ENCODE data around the gene FOXL2.

- TF ChIP-seq CTCF (IDR thresholded peaks at IDR 0.05), result no peak
- TF ChIP-seq POLR2A (IDR thresholded peaks at IDR 0.05), result no peak
- no peak for TF ChIP-seq POLR2AphosphoS5 (IDR thresholded peaks at IDR 0.05)
- no peak for TF ChIP-seq EP300 (IDR thresholded peaks at IDR 0.05)
Measured at GRCh38 chr3:138908846-138909245, 38.1 kb downstream of the FOXL2 start.
